ENCODE results near the gene DBX1. TPM values are rescaled to one million over a fixed set of nuclear protein-coding genes. Genes with fewer than 3 reads are reported as not detected.
"Not testable (repeated sequence)": the region's sequence is repeated elsewhere in the genome, so short reads cannot be mapped to it uniquely, and the experiment has no call there.

The DBX1 gene
- total and polyA plus RNA-seq, 12 donors = not detected

- no peak for TF ChIP-seq CTCF (IDR thresholded peaks at IDR 0.05)
- no peak for TF ChIP-seq POLR2A (IDR thresholded peaks at IDR 0.05)
- Histone ChIP-seq H3K36me3 (replicated peaks in 1 of 2) (no peaks in the 10 kb centered on the region), H3K4me1 (replicated peaks in 1 of 2) (no peaks in the 10 kb centered on the region), H3K9me3 (replicated peaks in 1 of 3) (no peaks in the 10 kb centered on the region), H3K27me3 (peaks cover 31% of the 10 kb centered on the region), H3K27ac (no peak overlapping the region), H3K4me3 (no peak overlapping the region)
- intact Hi-C loops (cut with DNase I) = no loop called here
- DNase-seq = no peak
Observed at GRCh38 chr11:20205807-20206206, 45.5 kb upstream of the DBX1 start.

GRCh38 chr11:20204681-20205080 is 44.4 kb upstream of the DBX1 start:
- intact Hi-C loops (cut with DNase I) = no loop called here
- Histone ChIP-seq H3K4me1 (replicated peaks in 1 of 2) (no peaks in the 10 kb centered on the region), H3K27ac (no peak overlapping the region), H3K36me3 (replicated peaks in 1 of 2) (no peaks in the 10 kb centered on the region), H3K27me3 (peaks cover 30% of the 10 kb centered on the region), H3K9me3 (replicated peaks in 1 of 3) (no peaks in the 10 kb centered on the region), H3K4me3 (no peak overlapping the region)
- no peak for TF ChIP-seq POLR2A (IDR thresholded peaks at IDR 0.05)
- TF ChIP-seq CTCF (IDR thresholded peaks at IDR 0.05) = no peak
- DNase-seq = no peak

- Histone ChIP-seq H3K4me3 (no peak overlapping the region), H3K27ac (no peak overlapping the region), H3K27me3 (peaks cover 23% of the 10 kb centered on the region), H3K36me3 (replicated peaks in 1 of 2) (no peaks in the 10 kb centered on the region), H3K4me1 (replicated peaks in 1 of 2) (no peaks in the 10 kb centered on the region), H3K9me3 (replicated peaks in 1 of 3) (no peaks in the 10 kb centered on the region)
- TF ChIP-seq POLR2A (IDR thresholded peaks at IDR 0.05) (no peak), CTCF (IDR thresholded peaks at IDR 0.05) (no peak)
- DNase-seq = no peak
- intact Hi-C loops (cut with DNase I) = no loop called here
Observed at GRCh38 chr11:20203831-20204230, 43.6 kb upstream of the DBX1 start.

- H3K4me3 ChIP-seq = no peak overlapping the region
- intact Hi-C loops (cut with DNase I) = no loop called here
- no peaks in the 10 kb centered on the region for H3K4me1 ChIP-seq (replicated peaks in 1 of 2)
- no peaks in the 10 kb centered on the region for H3K36me3 ChIP-seq (replicated peaks in 1 of 2)
- H3K9me3 ChIP-seq (replicated peaks in 1 of 3) = no peaks in the 10 kb centered on the region
- no peak for DNase-seq
- peaks cover under 1% of the 10 kb centered on the region for H3K27me3 ChIP-seq
- TF ChIP-seq CTCF (IDR thresholded peaks at IDR 0.05) (no peak), POLR2A (IDR thresholded peaks at IDR 0.05) (no peak)
- WGBS, 4 donors = 11 to 26% (median 19%) methylated on average over 2 of the region's 2 CpGs; no CpG with 5 or more reads in 1 of the 4 donors
- H3K27ac ChIP-seq = no peak overlapping the region
Observed at GRCh38 chr11:20201231-20201630, 41.0 kb upstream of the DBX1 start.

- H3K9me3 ChIP-seq (replicated peaks in 1 of 3); H3K27ac ChIP-seq; H3K4me3 ChIP-seq; H3K27me3 ChIP-seq; DNase-seq; H3K36me3 ChIP-seq (replicated peaks in 1 of 2); intact Hi-C loops (cut with DNase I); H3K4me1 ChIP-seq (replicated peaks in 1 of 2): not testable (repeated sequence)
- 16 to 23% (median 21%) methylated on average over 5 of the region's 5 CpGs for WGBS, 4 donors
Observed at GRCh38 chr11:20200331-20200955, 40.2 kb upstream of the DBX1 start.

Data from adrenal gland (tissue), 12 donors.